PFSK-1 (cell line): ENCODE measurements around the gene WNT2B.

Experiments used
- REST ChIP-seq, 2 experiments: IDR thresholded peaks; 2 replicates each; pipeline versions ENCODE4 v1.6.1 to v1.8.0; 2011 to 2012; ENCODE audit warnings: low read depth in 2 of 2, low read length in 2 of 2, control low read depth in 1 of 2, inconsistent platforms in 1 of 2, mild to moderate bottlenecking in 1 of 2, moderate library complexity in 1 of 2; ENCODE audit not compliant: insufficient read depth in 1 of 2
- TAF1 ChIP-seq: IDR thresholded peaks from 2 replicates; pipeline ENCODE4 v1.6.1; 2012; ENCODE audit warnings: low read length, control low read depth, borderline replicate concordance; ENCODE audit not compliant: insufficient read depth

DNA sequence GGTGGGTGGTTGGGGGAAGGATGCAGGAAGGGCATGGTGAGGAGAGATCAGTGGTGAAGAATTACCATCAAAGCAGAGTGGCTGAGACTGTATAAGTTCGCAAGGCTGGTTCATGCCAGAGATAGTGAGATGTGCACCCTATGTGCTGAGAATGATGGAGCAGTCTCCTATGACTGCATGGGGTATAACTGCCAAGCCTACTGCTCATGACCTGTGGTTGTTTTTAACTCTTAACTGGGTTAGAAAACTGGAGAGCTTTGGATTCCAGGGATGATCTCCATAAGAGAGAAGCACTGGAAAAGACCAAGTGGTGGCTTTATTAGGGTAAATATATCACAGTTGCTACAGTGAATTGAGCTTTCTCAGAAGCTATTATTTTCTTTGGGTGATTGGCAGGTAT is 16.2 kb downstream of the WNT2B start:
- no peak for TF ChIP-seq REST (IDR thresholded peaks at IDR 0.05; ENCODE audit: insufficient read depth in 1 of 2, low read depth in 2 of 2, low read length in 2 of 2)
- no peak for TF ChIP-seq TAF1
